ENCODE measurements around the gene MCOLN2. TPM values are rescaled to one million over a fixed set of nuclear protein-coding genes. Genes with fewer than 3 reads are reported as not detected.
"Not testable (repeated sequence)": the region's sequence is repeated elsewhere in the genome, so short reads cannot be mapped to it uniquely, and the experiment has no call there.

Gene MCOLN2
- total RNA-seq, 1 donor from 2014 or later, result 0.11 TPM

GRCh38 chr1:84907095-84907827, 89.7 kb downstream of the MCOLN2 start:
- H3K4me1 Mint-ChIP-seq, result no peaks in the 10 kb centered on the region
- H3K36me3 ChIP-seq, result no peaks in the 10 kb centered on the region
- H3K4me3 Mint-ChIP-seq, result no peak overlapping the region
- TF ChIP-seq EZH2phosphoT487 (IDR thresholded peaks at IDR 0.05) (no peak), EZH2 (IDR thresholded peaks at IDR 0.05) (no peak), CTCF (IDR thresholded peaks at IDR 0.05) (no peak)
- no peak overlapping the region for H3K4me3 ChIP-seq
- no peaks in the 10 kb centered on the region for H3K36me3 Mint-ChIP-seq
- no peaks in the 10 kb centered on the region for H4K20me1 ChIP-seq (ENCODE audit: low read depth)
- no peaks in the 10 kb centered on the region for H3K4me1 ChIP-seq
- DNase-seq (ENCODE audit: low spot score), result no peak
- no peak overlapping the region for H3K9ac ChIP-seq
- no peak overlapping the region for H3K4me2 ChIP-seq
- H3K9me3 ChIP-seq (ENCODE audit: low read depth), result no peaks in the 10 kb centered on the region
- H3K27ac ChIP-seq, result no peak overlapping the region
- peak overlapping the region; percentile 74 for H2AFZ ChIP-seq (replicated peaks)
- H3F3A ChIP-seq (ENCODE audit: low read depth), result no peaks in the 10 kb centered on the region
- peaks cover under 1% of the 10 kb centered on the region for H3K9me3 Mint-ChIP-seq
- no peaks in the 10 kb centered on the region for H3K79me2 ChIP-seq (ENCODE audit: low read depth)
- H3K27me3 Mint-ChIP-seq (ENCODE audit: insufficient read depth, low read depth), result no peaks in the 10 kb centered on the region
- H3K27me3 ChIP-seq, result no peaks in the 10 kb centered on the region
- H3K27ac Mint-ChIP-seq, result no peak overlapping the region

- not testable (repeated sequence) for H3K4me1 ChIP-seq; H3K4me3 ChIP-seq; H3F3A ChIP-seq (ENCODE audit: low read depth); H3K9me3 Mint-ChIP-seq; H2AFZ ChIP-seq (replicated peaks); H3K4me2 ChIP-seq; H3K36me3 Mint-ChIP-seq; H3K27ac ChIP-seq; H3K4me1 Mint-ChIP-seq; H3K4me3 Mint-ChIP-seq; H3K9ac ChIP-seq; H3K27me3 Mint-ChIP-seq (ENCODE audit: insufficient read depth, low read depth); H3K36me3 ChIP-seq; H3K9me3 ChIP-seq (ENCODE audit: low read depth); H3K79me2 ChIP-seq (ENCODE audit: low read depth); H4K20me1 ChIP-seq (ENCODE audit: low read depth); H3K27me3 ChIP-seq; H3K27ac Mint-ChIP-seq; DNase-seq (ENCODE audit: low spot score)
Measured at GRCh38 chr1:84902727-84903126, 94.2 kb downstream of the MCOLN2 start.

- no peak overlapping the region for H2AFZ ChIP-seq (replicated peaks)
- peaks cover 2% of the 10 kb centered on the region for H3K9me3 Mint-ChIP-seq
Measured at GRCh38 chr1:84899969-84900368, 96.9 kb downstream of the MCOLN2 start.

More at GRCh38 chr1:84899969-84900368, 96.9 kb downstream of the MCOLN2 start:
- no peaks in the 10 kb centered on the region for H4K20me1 ChIP-seq (ENCODE audit: low read depth)
- no peak overlapping the region for H3K4me2 ChIP-seq
- Mint-ChIP-seq H3K27me3 (ENCODE audit: insufficient read depth, low read depth) (peaks cover 12% of the 10 kb centered on the region), H3K4me3 (no peak overlapping the region), H3K36me3 (no peaks in the 10 kb centered on the region), H3K27ac (no peak overlapping the region), H3K4me1 (no peaks in the 10 kb centered on the region)
- no peak overlapping the region for H3K9ac ChIP-seq
- peaks cover 5% of the 10 kb centered on the region for H3F3A ChIP-seq (ENCODE audit: low read depth)
- H3K4me3 ChIP-seq, result no peak overlapping the region
- DNase-seq (ENCODE audit: low spot score), result no peak
- H3K9me3 ChIP-seq (ENCODE audit: low read depth), result no peaks in the 10 kb centered on the region
- no peaks in the 10 kb centered on the region for H3K36me3 ChIP-seq
- H3K27me3 ChIP-seq, result peaks cover 13% of the 10 kb centered on the region
- no peaks in the 10 kb centered on the region for H3K79me2 ChIP-seq (ENCODE audit: low read depth)
- no peaks in the 10 kb centered on the region for H3K4me1 ChIP-seq
- no peak for TF ChIP-seq CTCF (IDR thresholded peaks at IDR 0.05)
- no peak for TF ChIP-seq EZH2phosphoT487 (IDR thresholded peaks at IDR 0.05)
- no peak for TF ChIP-seq EZH2 (IDR thresholded peaks at IDR 0.05)
- no peak overlapping the region for H3K27ac ChIP-seq

Data from neural progenitor cell (in vitro differentiated cells).